GM12878 (cell line): ENCODE measurements around the gene BCL11A. TPM values are rescaled to one million over a fixed set of nuclear protein-coding genes. Genes with fewer than 3 reads are reported as not detected.

Experiments used
- ATAC-seq: fragments of 200-7000 bp; cut with Tn5 transposase; 3 replicates; pipeline ENCODE4 v1.9.1; 2020; ENCODE audit warnings: mild to moderate bottlenecking, moderate library complexity
- BruUV-seq: library from RNA; stranded (reverse); fragments of 400-500 nt; replicated peaks from 2 replicates; lab custom pipeline; 2021; lab: Mats Ljungman, UMichigan
- CTCF ChIA-PET: fragments of 300-600 bp; sonication (Branson Sonifier 250); formaldehyde crosslinking; extraction: SDS; loops from one replicate; lab custom pipeline; 2021; ENCODE audit warnings: inconsistent platforms; lab: Yijun Ruan, JAX
- POLR2A ChIA-PET: fragments of 350-600 bp; formaldehyde crosslinking; extraction: SDS; loops from one replicate; lab custom pipeline; 2021; ENCODE audit warnings: inconsistent platforms; lab: Charles Lee
- RAD21 ChIA-PET: fragments of 300-600 bp; sonication (Branson Sonifier 250); formaldehyde crosslinking; loops from one replicate; lab custom pipeline; 2023; ENCODE audit warnings: antibody characterized with exemption; ENCODE audit not compliant: unreplicated experiment; lab: Charles Lee
- SMC1A ChIA-PET: fragments of 300-600 bp; sonication (Branson Sonifier 250); formaldehyde crosslinking; loops from one replicate; lab custom pipeline; 2023; ENCODE audit not compliant: unreplicated experiment, uncharacterized antibody; lab: Charles Lee
- DNase-seq: peaks from one replicate; pipeline ENCODE4 v3.0.0-alpha.2; 2011; ENCODE audit warnings: low read depth, low spot score
- FAIRE-seq: peaks from 3 replicates; lab custom pipeline; 2011; peaks lifted over from hg19 to GRCh38; lab: Jason Lieb, UNC
- H2AFZ ChIP-seq: 2 replicates; pipeline ENCODE4 v1.6.0; 2011; ENCODE audit warnings: low read depth, low read length, control low read depth; ENCODE audit not compliant: control insufficient read depth
- H3K27ac ChIP-seq: 2 replicates; pipeline ENCODE4 v1.5.1; 2011; ENCODE audit warnings: control low read depth; ENCODE audit not compliant: control insufficient read depth, insufficient read depth
- H3K27me3 ChIP-seq, 2 experiments: replicated peaks in 1 of 2; 2 replicates each; pipeline versions ENCODE4 v1.6.0 to v1.6.1; 2011; ENCODE audit warnings: low read length in 1 of 2; ENCODE audit not compliant: control insufficient read depth in 2 of 2, insufficient read depth in 2 of 2
- H3K36me3 ChIP-seq, 2 experiments: 2 replicates each; pipeline ENCODE4 v1.5.1; 2011; ENCODE audit warnings: low read length in 1 of 2; ENCODE audit not compliant: control insufficient read depth in 2 of 2, insufficient read depth in 2 of 2
- H3K4me1 ChIP-seq: 2 replicates; pipeline ENCODE4 v1.6.1; 2011; ENCODE audit warnings: mild to moderate bottlenecking, low read length, moderate library complexity, mixed read lengths; ENCODE audit not compliant: control insufficient read depth, insufficient read depth
- H3K4me2 ChIP-seq: 2 replicates; pipeline ENCODE4 v1.6.0; 2011; ENCODE audit warnings: control low read depth; ENCODE audit not compliant: control insufficient read depth, insufficient read depth
- H3K4me3 ChIP-seq: fragments of 200-600 bp; sonication (generic); 2 replicates; pipeline ENCODE4 v1.5.1; 2016
- H3K79me2 ChIP-seq: 2 replicates; pipeline ENCODE4 v1.6.0; 2011; ENCODE audit warnings: low read length; ENCODE audit not compliant: control insufficient read depth, insufficient read depth
- H3K9ac ChIP-seq: 2 replicates; pipeline ENCODE4 v1.8.0; 2011; ENCODE audit warnings: low read length, control low read depth, mixed read lengths; ENCODE audit not compliant: control insufficient read depth, insufficient read depth
- H3K9me3 ChIP-seq: replicated peaks from 3 replicates; pipeline ENCODE4 v1.5.1; 2011; ENCODE audit warnings: mild to moderate bottlenecking, low read length; ENCODE audit not compliant: control insufficient read depth, insufficient read depth
- H4K20me1 ChIP-seq: 2 replicates; pipeline ENCODE4 v1.6.0; 2011; ENCODE audit not compliant: control insufficient read depth, insufficient read depth
- BMI1 ChIP-seq: fragments of 450-650 bp; IDR thresholded peaks from 2 replicates; pipeline ENCODE4 v1.6.1; 2016; ENCODE audit warnings: mild to moderate bottlenecking, moderate library complexity, borderline replicate concordance
- CEBPZ ChIP-seq: fragments of 150-350 bp; IDR thresholded peaks from 2 replicates; pipeline ENCODE4 v1.6.1; 2016; ENCODE audit warnings: low read depth, low read length
- IRF4 ChIP-seq: IDR thresholded peaks from 2 replicates; pipeline ENCODE4 v1.6.1; 2011; ENCODE audit warnings: low read depth, low read length
- LARP7 ChIP-seq: fragments of 450-650 bp; IDR thresholded peaks from 2 replicates; pipeline ENCODE4 v1.6.1; 2017; ENCODE audit warnings: mild to moderate bottlenecking
- RELA ChIP-seq: fragments of 450-650 bp; IDR thresholded peaks from 2 replicates; pipeline ENCODE4 v1.8.0; 2014; ENCODE audit warnings: borderline replicate concordance; ENCODE audit not compliant: partially characterized antibody
- WGBS: methylation state at CpG from one replicate; pipeline ENCODE4 v1.1.6; 2016; ENCODE audit warnings: low lambda C conversion rate; ENCODE audit not compliant: insufficient replicate concordance, insufficient coverage; ENCODE audit errors: missing lambda C conversion rate; 5-methylcytosine and 5-hydroxymethylcytosine counted together
- in situ Hi-C: fragments of 300-500 bp; cut with MboI; formaldehyde crosslinking; loops from 9 replicates; pipeline ENCODE4 v1.14.3; 2018; ENCODE audit warnings: mixed read lengths
- intact Hi-C: fragments of 100-400 bp; cut with micrococcal nuclease; formaldehyde crosslinking; loops from one replicate; pipeline ENCODE4 v1.14.2; 2022; ENCODE audit not compliant: unreplicated experiment
- polyA plus RNA-seq, 11 experiments: library from polyadenylated mRNA; depleted of rRNA in 4 of 11; unstranded in 6 of 11; stranded (reverse) in 5 of 11; fragments of >200 nt; fragmentation: Nextera tagmentation in 4 of 11; fragmentation: Illumina TruSeq in 1 of 11; extraction: Ambion mirVana in 4 of 11; extraction: Trizol in 1 of 11; gene quantifications; 1 replicate in 1 of 11; 2 replicates in 10 of 11; pipeline versions ENCODE4 v1.2.1 to v1.2.3, GENCODE V29; 2011 to 2016; ENCODE audit warnings: inconsistent platforms in 2 of 11, missing spikeins in 2 of 11, low read depth in 1 of 11
- total RNA-seq, 4 experiments: library from RNA; depleted of rRNA in 3 of 4; stranded (reverse); fragments of >200 nt in 3 of 4; fragmentation: Illumina TruSeq in 1 of 4; extraction: Trizol in 1 of 4; gene quantifications; 2 replicates each; pipeline versions ENCODE4 v1.2.1 to v1.2.3, GENCODE V29; 2013 to 2021
- TF ChIP-seq, protein P1 (sequence below): IDR thresholded peaks from 2 replicates; pipeline ENCODE4 v1.6.1; 2011; ENCODE audit warnings: low read depth, mild to moderate bottlenecking, low read length, moderate library complexity, borderline replicate concordance; ENCODE audit errors: extremely low read depth

The BCL11A gene
- total and polyA plus RNA-seq, 10 of the 15 experiments (the other 5 are each of a cell fraction or from before 2014, with no cell fraction given): 7.5 to 26.6 (median 11.1) TPM; not detected in 1

DNA sequence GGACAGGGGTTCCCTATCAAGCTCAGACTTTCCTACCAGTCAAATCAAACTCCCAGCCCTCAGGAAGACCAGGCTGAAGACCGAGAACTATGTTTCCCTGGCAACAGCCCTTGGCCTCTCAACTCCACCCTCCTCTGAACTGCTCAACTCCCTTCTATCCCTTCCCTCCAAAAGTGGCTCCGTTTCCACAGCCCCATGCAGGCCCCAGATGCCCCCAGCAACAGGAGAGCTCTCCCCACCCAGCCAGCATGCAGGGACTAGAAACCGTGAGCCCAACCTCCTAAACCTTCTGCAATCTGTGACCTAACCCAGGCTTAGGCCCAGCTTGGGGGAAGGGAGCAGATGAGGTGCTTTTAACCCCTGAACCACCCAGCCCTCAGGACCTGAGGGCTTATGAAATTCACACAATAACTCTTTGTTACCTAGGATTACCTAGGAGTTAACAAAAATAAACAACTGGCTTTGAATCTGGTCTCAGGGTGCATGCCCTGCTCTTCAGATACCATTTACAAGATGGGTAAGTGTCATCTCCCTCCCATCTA, 87.2 kb downstream of the BCL11A start:
- CTCF ChIA-PET: no interaction called here
- POLR2A ChIA-PET: no interaction called here
- no TSS peak for BruUV-seq
- in situ Hi-C loops: no loop called here
- Histone ChIP-seq H3K9me3 (no peaks in the 10 kb centered on the region; the same call in 2 of the 3 replicates), H3K79me2 (peaks cover 8% of the 10 kb centered on the region), H3K27ac (no peak overlapping the region), H3K36me3 (peaks cover 0 to 5% of the 10 kb centered on the region in 2 experiments; a peak in 1 of 4 replicates), H3K9ac (no peak overlapping the region), H3K27me3 (no peaks in the 10 kb centered on the region), H4K20me1 (no peaks in the 10 kb centered on the region), H3K4me1 (peaks cover 6% of the 10 kb centered on the region), H3K4me3 (no peak overlapping the region), H3K4me2 (no peak overlapping the region), H2AFZ (no peak overlapping the region)
- DNase-seq: no peak
- 95% methylated on average over 3 of the region's 3 CpGs for WGBS
- ATAC-seq: no peak
- SMC1A ChIA-PET: no interaction called here
- no peak for TF ChIP-seq BMI1
- TF ChIP-seq IRF4: no peak
- TF ChIP-seq RELA: no peak
- no peak for TF ChIP-seq LARP7
- no peak for TF ChIP-seq CEBPZ
- TF ChIP-seq, protein P1, sequence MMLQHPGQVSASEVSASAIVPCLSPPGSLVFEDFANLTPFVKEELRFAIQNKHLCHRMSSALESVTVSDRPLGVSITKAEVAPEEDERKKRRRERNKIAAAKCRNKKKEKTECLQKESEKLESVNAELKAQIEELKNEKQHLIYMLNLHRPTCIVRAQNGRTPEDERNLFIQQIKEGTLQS: no peak
- intact Hi-C loops: no loop called here
- no peak for FAIRE-seq
- RAD21 ChIA-PET: interaction anchor here (0.7 kb wide), 1 partner anchor 113 kb away, joined by 3 read pairs; no protein-coding TSS in a partner anchor
